Esophagus muscularis mucosa (tissue), 3 donors: ENCODE data around the gene MACROD2.

Source experiments
- CTCF ChIP-seq, 3 experiments: fragments of 200-600 bp in 2 of 3; fragments of 450-650 bp in 1 of 3; sonication (generic) in 2 of 3; IDR thresholded peaks; one replicate each; pipeline ENCODE4 v1.5.1; 2017 to 2019; ENCODE audit warnings: antibody characterized with exemption in 3 of 3, mild to moderate bottlenecking in 2 of 3, moderate library complexity in 1 of 3
- POLR2AphosphoS5 ChIP-seq, 2 donors: sonication (generic); formaldehyde crosslinking; IDR thresholded peaks; one replicate each; pipeline ENCODE4 v1.6.1; 2017; ENCODE audit warnings: antibody characterized with exemption in 2 of 2

GRCh38 chr20:15485519-15485918 is 1490.2 kb downstream of the MACROD2 start:
- TF ChIP-seq POLR2AphosphoS5 (IDR thresholded peaks at IDR 0.05), result no peak
- no peak for TF ChIP-seq CTCF (IDR thresholded peaks at IDR 0.05)
